K562 (cell line): Measurements from ENCODE around the gene SCUBE2. TPM values are rescaled to one million over a fixed set of nuclear protein-coding genes. Genes with fewer than 3 reads are reported as not detected.
A peak's percentile ranks its signal among the peaks of the same experiment; 100 is the strongest.

Source experiments
- ATAC-seq: fragments of 200-7000 bp; cut with Tn5 transposase; 3 replicates; pipeline ENCODE4 v1.9.1; 2020; ENCODE audit warnings: moderate library complexity
- BruUV-seq: library from RNA; stranded (reverse); fragments of 400-500 nt; replicated peaks from 2 replicates; lab custom pipeline; 2021; lab: Mats Ljungman, UMichigan
- CTCF ChIA-PET: fragments of 300-600 bp; formaldehyde crosslinking; extraction: SDS; loops from one replicate; lab custom pipeline; 2021; ENCODE audit warnings: low intra/inter-chr PET ratio; lab: Yijun Ruan, JAX
- POLR2A ChIA-PET: fragments of 300-600, 350-650 bp; sonication (Branson Sonifier 250); formaldehyde crosslinking; extraction: SDS; loops from one replicate; lab custom pipeline; 2021; ENCODE audit warnings: antibody characterized with exemption, inconsistent platforms; lab: Yijun Ruan, JAX
- DNase-seq, 4 experiments: peaks; one replicate each; pipeline versions ENCODE4 v3.0.0 to v3.0.0-alpha.2; 2011 to 2018; ENCODE audit warnings: low spot score in 3 of 4, mixed read lengths in 3 of 4; ENCODE audit errors: extremely low read depth in 1 of 4
- FAIRE-seq: peaks from 2 replicates; lab custom pipeline; 2011; peaks lifted over from hg19 to GRCh38; lab: Jason Lieb, UNC
- H2AFZ ChIP-seq: 2 replicates; pipeline ENCODE4 v1.6.0; 2011; ENCODE audit warnings: low read depth, low read length, control low read depth, inconsistent platforms
- H3K27ac ChIP-seq: fragments of 200-600 bp; 3 replicates; pipeline ENCODE4 v1.8.0; 2011; ENCODE audit warnings: low read depth, mild to moderate bottlenecking, control low read depth, inconsistent platforms, low read length, moderate library complexity, mixed read lengths; ENCODE audit errors: extremely low read depth
- H3K27me3 ChIP-seq, 2 experiments: fragments of 300-600 bp in 1 of 2; 2 replicates in 1 of 2; 3 replicates in 1 of 2; pipeline versions ENCODE4 v1.6.0 to v1.8.0; 2011; ENCODE audit warnings: inconsistent platforms in 2 of 2, low read length in 2 of 2, mild to moderate bottlenecking in 1 of 2, mixed read lengths in 1 of 2, moderate library complexity in 1 of 2; ENCODE audit not compliant: control insufficient read depth in 2 of 2, insufficient read depth in 2 of 2
- H3K36me3 ChIP-seq: fragments of 300-600 bp; 3 replicates; pipeline ENCODE4 v1.8.0; 2011; ENCODE audit warnings: mild to moderate bottlenecking, low read length, inconsistent platforms; ENCODE audit not compliant: control insufficient read depth, insufficient read depth
- H3K4me1 ChIP-seq, 2 experiments: fragments of 200-600 bp in 1 of 2; replicated peaks in 1 of 2; 2 replicates in 1 of 2; 3 replicates in 1 of 2; pipeline versions ENCODE4 v1.5.1 to v1.8.0; 2011; ENCODE audit warnings: inconsistent platforms in 2 of 2, low read length in 2 of 2, mild to moderate bottlenecking in 1 of 2, mixed read lengths in 1 of 2, moderate library complexity in 1 of 2; ENCODE audit not compliant: control insufficient read depth in 2 of 2, insufficient read depth in 2 of 2
- H3K4me2 ChIP-seq: 2 replicates; pipeline ENCODE4 v1.6.1; 2011; ENCODE audit warnings: low read length, control low read depth, inconsistent platforms, mixed read lengths; ENCODE audit not compliant: insufficient read depth
- H3K4me3 ChIP-seq: fragments of 200-600 bp; sonication (generic), shearing (Covaris generic); 2 replicates; pipeline ENCODE4 v1.5.1; 2016; ENCODE audit warnings: control low read depth, inconsistent platforms
- H3K79me2 ChIP-seq: fragments of 200-600 bp; 3 replicates; pipeline ENCODE4 v1.8.0; 2011; ENCODE audit warnings: low read length, inconsistent platforms; ENCODE audit not compliant: control insufficient read depth, insufficient read depth
- H3K9ac ChIP-seq, 2 experiments: 2 replicates each; pipeline versions ENCODE4 v1.6.0 to v1.6.1; 2011; ENCODE audit warnings: low read depth in 2 of 2, low read length in 2 of 2, control low read depth in 1 of 2, inconsistent platforms in 1 of 2, mild to moderate bottlenecking in 1 of 2, mixed read lengths in 1 of 2; ENCODE audit not compliant: insufficient read depth in 1 of 2
- H3K9me1 ChIP-seq: one replicate; pipeline ENCODE4 v1.6.0; 2011; ENCODE audit warnings: inconsistent platforms, mild to moderate bottlenecking, low read length, moderate library complexity; ENCODE audit not compliant: control insufficient read depth, insufficient read depth
- H3K9me3 ChIP-seq: replicated peaks from 2 replicates; pipeline ENCODE4 v1.5.1; 2011; ENCODE audit warnings: low read depth, low read length, inconsistent platforms; ENCODE audit not compliant: control insufficient read depth, insufficient read depth
- H4K20me1 ChIP-seq: replicated peaks from 2 replicates; pipeline ENCODE4 v1.6.1; 2011; ENCODE audit warnings: low read length, inconsistent platforms, mixed read lengths; ENCODE audit not compliant: control insufficient read depth, insufficient read depth
- CBX8 ChIP-seq: fragments of 200-600 bp; sonication (generic); IDR thresholded peaks from 2 replicates; pipeline ENCODE4 v1.6.1; 2012; ENCODE audit warnings: borderline replicate concordance, mixed run types, low read depth, mild to moderate bottlenecking, moderate library complexity, mixed read lengths, low read length, control low read depth, inconsistent platforms; ENCODE audit not compliant: poor library complexity, severe bottlenecking; ENCODE audit errors: extremely low read depth
- DEAF1 ChIP-seq: fragments of 450-650 bp; formaldehyde crosslinking; IDR thresholded peaks from 2 replicates; pipeline ENCODE4 v1.4.0; 2020; ENCODE audit warnings: mild to moderate bottlenecking, moderate library complexity
- E2F6 ChIP-seq, 2 experiments: IDR thresholded peaks; 2 replicates each; pipeline ENCODE4 v1.6.1; 2011; ENCODE audit warnings: borderline replicate concordance in 1 of 2, control low read depth in 1 of 2, low read depth in 1 of 2, low read length in 1 of 2, mild to moderate bottlenecking in 1 of 2, mixed read lengths in 1 of 2, moderate library complexity in 1 of 2; ENCODE audit not compliant: insufficient read depth in 1 of 2, insufficient read length in 1 of 2, poor library complexity in 1 of 2, severe bottlenecking in 1 of 2; ENCODE audit errors: extremely low read depth in 1 of 2
- HIVEP1 ChIP-seq: fragments of 250-450 bp; sonication (Bioruptor Pico); IDR thresholded peaks from 2 replicates; pipeline ENCODE4 v1.4.0; 2020; ENCODE audit warnings: mild to moderate bottlenecking
- SAFB ChIP-seq: fragments of 200-400 bp; formaldehyde crosslinking; IDR thresholded peaks from 2 replicates; pipeline ENCODE4 v1.6.1; 2017; ENCODE audit warnings: low read depth, low read length, borderline replicate concordance
- SMC3 ChIP-seq: conservative IDR thresholded peaks from 2 replicates; pipeline ENCODE4 v1.6.1; 2011; ENCODE audit warnings: low read depth, low read length, improper control_type of control experiment; ENCODE audit not compliant: insufficient read depth
- ZBTB12 ChIP-seq: fragments of 250-450 bp; sonication (Bioruptor Pico); IDR thresholded peaks from 2 replicates; pipeline ENCODE4 v1.4.0; 2020
- ZNF12 ChIP-seq: sonication (generic); formaldehyde crosslinking; IDR thresholded peaks from 2 replicates; pipeline ENCODE4 v1.4.0; 2020; ENCODE audit warnings: mild to moderate bottlenecking, missing genetic modification reagents
- ZNF707 ChIP-seq: fragments of 250-450 bp; sonication (Bioruptor Pico); conservative IDR thresholded peaks from 2 replicates; pipeline ENCODE4 v1.8.0; 2022; ENCODE audit warnings: inconsistent platforms, mild to moderate bottlenecking, moderate library complexity
- WGBS: fragments of 100-300 bp; shearing (Covaris generic); methylation state at CpG from one replicate; pipeline ENCODE4 v1.1.6; 2016; ENCODE audit warnings: low coverage, mixed read lengths; ENCODE audit not compliant: insufficient coverage; ENCODE audit errors: missing lambda C conversion rate; 5-methylcytosine and 5-hydroxymethylcytosine counted together
- in situ Hi-C: fragments of 300-500 bp; cut with MboI; formaldehyde crosslinking; loops from 4 replicates; pipeline ENCODE4 v1.15.0; 2018; ENCODE audit warnings: inconsistent platforms, mixed read lengths
- intact Hi-C: fragments of 100-400 bp; cut with micrococcal nuclease; formaldehyde crosslinking; loops from 2 replicates; pipeline ENCODE4 v1.14.2; 2022
- polyA plus RNA-seq, 8 experiments: library from polyadenylated mRNA; depleted of rRNA in 4 of 8; stranded (reverse) in 5 of 8; unstranded in 3 of 8; fragments of >200 nt; fragmentation: Nextera tagmentation in 2 of 8; fragmentation: Illumina TruSeq in 1 of 8; extraction: Ambion mirVana in 2 of 8; extraction: Trizol in 1 of 8; gene quantifications; 2 replicates each; pipeline versions ENCODE4 v1.2.1 to v1.2.3, GENCODE V29; 2011 to 2014; ENCODE audit warnings: inconsistent platforms in 1 of 8, missing spikeins in 1 of 8
- total RNA-seq, 7 experiments: library from RNA; depleted of rRNA in 6 of 7; stranded (reverse); fragments of >200 nt in 6 of 7; fragmentation: Illumina TruSeq in 2 of 7; extraction: Trizol in 2 of 7; gene quantifications; 2 replicates each; pipeline versions ENCODE4 v1.2.1 to v1.2.3, GENCODE V29; 2011 to 2021; ENCODE audit warnings: low replicate concordance in 1 of 7

The SCUBE2 gene
- total and polyA plus RNA-seq, 9 of the 15 experiments (the other 6 are each of a cell fraction or from before 2014, with no cell fraction given), result 0.06 to 0.40 (median 0.07) TPM; not detected in 6

- H4K20me1 ChIP-seq, result no peaks in the 10 kb centered on the region; the same call in 1 of the 2 replicates
- H3K27me3 ChIP-seq, result peaks cover 9 to 12% of the 10 kb centered on the region in 2 experiments
- no peak overlapping the region for H3K4me3 ChIP-seq
- no TSS peak for BruUV-seq
- FAIRE-seq, result no peak
- H3K27ac ChIP-seq, result no peak overlapping the region
- no peak for TF ChIP-seq SAFB
- no peak for TF ChIP-seq E2F6 (IDR thresholded peaks at IDR 0.05; ENCODE audit: borderline replicate concordance in 1 of 2, extremely low read depth in 1 of 2, insufficient read depth in 1 of 2, insufficient read length in 1 of 2, low read depth in 1 of 2, low read length in 1 of 2, poor library complexity in 1 of 2, severe bottlenecking in 1 of 2)
- TF ChIP-seq CBX8, result peak; percentile 70
- TF ChIP-seq, all 486 proteins: peak for 1
- no peaks in the 10 kb centered on the region for H3K9me3 ChIP-seq
- no peaks in the 10 kb centered on the region for H3K79me2 ChIP-seq
- intact Hi-C loops, result no loop called here
- H3K9me1 ChIP-seq, result no peaks in the 10 kb centered on the region
- no peaks in the 10 kb centered on the region for H3K36me3 ChIP-seq
- POLR2A ChIA-PET, result no interaction called here
- H3K4me2 ChIP-seq, result no peak overlapping the region
- no peak overlapping the region for H2AFZ ChIP-seq
- H3K4me1 ChIP-seq, result no peaks in the 10 kb centered on the region
- no peak overlapping the region for H3K9ac ChIP-seq
- ATAC-seq (no peak), DNase-seq (no peak)
- CTCF ChIA-PET, result no interaction called here
- 4% methylated on average over 4 of the region's 4 CpGs for WGBS
- in situ Hi-C loops, result no loop called here
Observed at GRCh38 chr11:9082575-9082974, 8.8 kb downstream of the SCUBE2 start.

GRCh38 chr11:9081153-9081552, 10.2 kb downstream of the SCUBE2 start:
- Histone ChIP-seq H2AFZ (no peak overlapping the region), H3K9me1 (no peaks in the 10 kb centered on the region), H3K4me2 (no peak overlapping the region), H3K4me1 (no peaks in the 10 kb centered on the region), H3K27me3 (peaks cover 18 to 21% of the 10 kb centered on the region in 2 experiments), H4K20me1 (no peaks in the 10 kb centered on the region; the same call in 1 of the 2 replicates), H3K27ac (no peak overlapping the region), H3K36me3 (no peaks in the 10 kb centered on the region), H3K79me2 (no peaks in the 10 kb centered on the region), H3K9me3 (no peaks in the 10 kb centered on the region), H3K9ac (no peak overlapping the region), H3K4me3 (no peak overlapping the region)
- DNase-seq (no peak), ATAC-seq (no peak), FAIRE-seq (no peak)
- POLR2A ChIA-PET, result no interaction called here
- BruUV-seq, result no TSS peak
- in situ Hi-C loops (no loop called here), intact Hi-C loops (no loop called here)
- CTCF ChIA-PET, result no interaction called here
- WGBS, result 0% methylated on average over 1 of the region's 1 CpG
- TF ChIP-seq ZBTB12 (no peak), SMC3 (no peak), DEAF1 (CRISPR knock-in tag) (no peak), ZNF707 (CRISPR knock-in tag) (no peak), HIVEP1 (CRISPR knock-in tag) (no peak), ZNF12 (CRISPR knock-in tag) (no peak)
